ENCODE measurements around the gene PAX4. TPM values are rescaled to one million over a fixed set of nuclear protein-coding genes. Genes with fewer than 3 reads are reported as not detected.
A peak's percentile ranks its signal among the peaks of the same experiment; 100 is the strongest.

The PAX4 gene
- total RNA-seq, 1 donor from 2014 or later = not detected

- no peaks in the 10 kb centered on the region for H3K27me3 ChIP-seq (ENCODE audit: insufficient read depth, low read length)
- H3K36me3 ChIP-seq (ENCODE audit: insufficient read depth, low read length) = peaks cover 3% of the 10 kb centered on the region
- peaks cover 14% of the 10 kb centered on the region for H4K20me1 ChIP-seq (ENCODE audit: insufficient read depth, low read length)
- peak overlapping the region; percentile 91 for H3K9ac ChIP-seq (ENCODE audit: low read length)
- no peak overlapping the region for H3K27ac ChIP-seq (ENCODE audit: low read depth, low read length)
- no peaks in the 10 kb centered on the region for H3K9me3 Mint-ChIP-seq (ENCODE audit: unreplicated experiment)
- FAIRE-seq (no peak), DNase-seq (ENCODE audit: low read depth) (no peak)
- no peaks in the 10 kb centered on the region for H3K9me3 ChIP-seq (ENCODE audit: insufficient read depth, low read depth, low read length)
- H2AFZ ChIP-seq (ENCODE audit: low read depth, low read length) = no peak overlapping the region
- H3K27me3 Mint-ChIP-seq (ENCODE audit: low read depth, unreplicated experiment) = peaks cover 4% of the 10 kb centered on the region
- peak overlapping the region; percentile 97 for H3K4me2 ChIP-seq (ENCODE audit: low read length)
- peaks cover 3% of the 10 kb centered on the region for H3K36me3 Mint-ChIP-seq (ENCODE audit: low read depth, unreplicated experiment)
- H3K4me1 ChIP-seq (ENCODE audit: insufficient read depth, low read length) = peaks cover 17% of the 10 kb centered on the region
- peaks cover 19% of the 10 kb centered on the region for H3K79me2 ChIP-seq (ENCODE audit: insufficient read depth, low read length)
- TF ChIP-seq EZH2 (IDR thresholded peaks at IDR 0.05; ENCODE audit: insufficient read depth, low read length) (no peak), CTCF (IDR thresholded peaks at IDR 0.05; ENCODE audit: insufficient read depth, low read depth, low read length) (no peak)
- no peak overlapping the region for H3K27ac Mint-ChIP-seq (ENCODE audit: unreplicated experiment)
- H3K4me3 Mint-ChIP-seq (ENCODE audit: unreplicated experiment) = peak overlapping the region; percentile 97
- no peak overlapping the region for H3K4me3 ChIP-seq (ENCODE audit: insufficient read depth, low read depth, low read length)
- H3K4me1 Mint-ChIP-seq (ENCODE audit: low read depth, unreplicated experiment) = peaks cover 7% of the 10 kb centered on the region
Observed at GRCh38 chr7:127589896-127590295, 28.0 kb downstream of the PAX4 start.

DNA sequence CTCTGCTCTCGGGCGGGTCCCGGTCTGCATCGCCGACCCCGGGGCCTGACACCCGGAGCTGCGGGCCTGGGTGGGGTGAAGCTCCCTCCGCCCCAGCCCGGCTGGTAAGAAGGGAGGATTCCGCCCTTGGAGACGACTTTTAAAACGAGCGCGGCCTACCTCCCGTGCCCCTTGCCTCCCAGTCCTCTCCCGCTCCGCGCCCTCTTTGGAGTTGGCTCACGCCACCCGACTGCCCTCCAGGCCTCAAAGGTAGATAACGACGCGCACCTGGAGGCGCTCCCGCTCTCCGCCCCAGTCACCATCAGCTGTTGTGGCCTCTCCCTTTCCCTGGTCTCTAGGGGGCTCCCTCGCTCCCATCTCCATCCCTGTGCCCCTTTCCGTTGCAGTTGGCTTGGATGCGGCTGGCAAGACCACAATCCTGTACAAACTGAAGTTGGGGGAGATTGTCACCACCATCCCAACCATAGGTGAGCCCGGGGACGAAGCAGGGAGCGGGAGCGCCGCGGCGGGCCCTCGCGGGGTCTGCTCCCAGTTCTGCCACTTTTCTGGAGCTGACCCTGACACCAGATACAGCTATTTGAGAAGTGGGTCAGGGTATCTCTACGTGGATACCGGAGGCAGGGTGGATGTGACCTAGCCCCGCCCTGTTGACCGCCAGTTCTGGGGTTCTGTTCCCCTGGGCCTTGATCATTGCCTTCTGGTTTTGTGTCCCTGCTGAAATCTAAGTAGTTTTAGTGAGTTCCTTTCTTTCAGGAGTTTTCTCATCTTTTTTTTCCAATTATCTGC, 29.1 kb downstream of the PAX4 start:
- Mint-ChIP-seq H3K9me3 (ENCODE audit: unreplicated experiment) (no peaks in the 10 kb centered on the region), H3K4me1 (ENCODE audit: low read depth, unreplicated experiment) (peaks cover 15% of the 10 kb centered on the region)
- peaks cover 29% of the 10 kb centered on the region for H3K79me2 ChIP-seq (ENCODE audit: insufficient read depth, low read length)

More for the DNA sequence above, 29.1 kb downstream of the PAX4 start:
- peak overlapping the region; percentile 4 for H3K27ac Mint-ChIP-seq (ENCODE audit: unreplicated experiment)
- peak; percentile 20 for DNase-seq (ENCODE audit: low read depth)
- H3K9me3 ChIP-seq (ENCODE audit: insufficient read depth, low read depth, low read length) = no peaks in the 10 kb centered on the region
- peak overlapping the region; percentile 92 for H2AFZ ChIP-seq (ENCODE audit: low read depth, low read length)
- H3K4me2 ChIP-seq (ENCODE audit: low read length) = peak overlapping the region; percentile 97
- peak overlapping the region; percentile 78 for H3K27ac ChIP-seq (ENCODE audit: low read depth, low read length)
- no peak for FAIRE-seq
- H3K4me3 Mint-ChIP-seq (ENCODE audit: unreplicated experiment) = peak overlapping the region; percentile 97
- peaks cover 3% of the 10 kb centered on the region for H3K36me3 ChIP-seq (ENCODE audit: insufficient read depth, low read length)
- TF ChIP-seq EZH2 (IDR thresholded peaks at IDR 0.05; ENCODE audit: insufficient read depth, low read length) (no peak), CTCF (IDR thresholded peaks at IDR 0.05; ENCODE audit: insufficient read depth, low read depth, low read length) (peak; percentile 43)
- H3K9ac ChIP-seq (ENCODE audit: low read length) = peak overlapping the region; percentile 91
- H4K20me1 ChIP-seq (ENCODE audit: insufficient read depth, low read length) = peaks cover 23% of the 10 kb centered on the region
- H3K36me3 Mint-ChIP-seq (ENCODE audit: low read depth, unreplicated experiment) = peaks cover 3% of the 10 kb centered on the region
- H3K27me3 Mint-ChIP-seq (ENCODE audit: low read depth, unreplicated experiment) = no peaks in the 10 kb centered on the region
- peaks cover 27% of the 10 kb centered on the region for H3K4me1 ChIP-seq (ENCODE audit: insufficient read depth, low read length)
- H3K4me3 ChIP-seq (ENCODE audit: insufficient read depth, low read depth, low read length) = peak overlapping the region; percentile 88
- H3K27me3 ChIP-seq (ENCODE audit: insufficient read depth, low read length) = no peaks in the 10 kb centered on the region
